ENCODE results near the gene STXBP4. TPM values are rescaled to one million over a fixed set of nuclear protein-coding genes. Genes with fewer than 3 reads are reported as not detected.

Gene STXBP4
- total RNA-seq, 2 donors from 2014 or later: 2.8 to 4.6 TPM

DNA sequence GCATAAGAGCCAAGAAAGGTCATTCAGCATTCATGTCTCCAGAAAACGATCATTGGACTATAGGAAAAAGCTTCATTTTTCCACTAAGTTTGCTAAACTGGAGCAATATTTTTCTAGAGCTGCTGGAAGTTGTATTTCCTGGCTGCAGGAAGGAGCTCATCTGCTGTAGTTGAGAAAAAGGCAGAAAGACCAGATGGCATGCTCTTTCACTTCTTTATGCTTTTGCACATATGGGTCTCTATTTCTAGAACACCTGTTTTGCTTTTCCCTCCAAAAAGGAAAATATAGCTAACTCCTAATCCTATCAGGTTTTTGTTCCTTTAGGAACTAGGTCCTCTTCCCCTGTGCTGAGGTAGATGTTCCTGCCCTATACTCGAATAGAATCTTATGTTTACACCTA is 234.3 kb downstream of the STXBP4 start:
- DNase-seq (ENCODE audit: low spot score in 2 of 2) (no peak), ATAC-seq (no peak)
- H3K36me3 Mint-ChIP-seq: peaks cover 0 to 8% of the 10 kb centered on the region in 2 donors
- peaks cover 4 to 5% of the 10 kb centered on the region in 2 donors for H3K9me3 Mint-ChIP-seq
- H3K27ac Mint-ChIP-seq: no peak overlapping the region

DNA sequence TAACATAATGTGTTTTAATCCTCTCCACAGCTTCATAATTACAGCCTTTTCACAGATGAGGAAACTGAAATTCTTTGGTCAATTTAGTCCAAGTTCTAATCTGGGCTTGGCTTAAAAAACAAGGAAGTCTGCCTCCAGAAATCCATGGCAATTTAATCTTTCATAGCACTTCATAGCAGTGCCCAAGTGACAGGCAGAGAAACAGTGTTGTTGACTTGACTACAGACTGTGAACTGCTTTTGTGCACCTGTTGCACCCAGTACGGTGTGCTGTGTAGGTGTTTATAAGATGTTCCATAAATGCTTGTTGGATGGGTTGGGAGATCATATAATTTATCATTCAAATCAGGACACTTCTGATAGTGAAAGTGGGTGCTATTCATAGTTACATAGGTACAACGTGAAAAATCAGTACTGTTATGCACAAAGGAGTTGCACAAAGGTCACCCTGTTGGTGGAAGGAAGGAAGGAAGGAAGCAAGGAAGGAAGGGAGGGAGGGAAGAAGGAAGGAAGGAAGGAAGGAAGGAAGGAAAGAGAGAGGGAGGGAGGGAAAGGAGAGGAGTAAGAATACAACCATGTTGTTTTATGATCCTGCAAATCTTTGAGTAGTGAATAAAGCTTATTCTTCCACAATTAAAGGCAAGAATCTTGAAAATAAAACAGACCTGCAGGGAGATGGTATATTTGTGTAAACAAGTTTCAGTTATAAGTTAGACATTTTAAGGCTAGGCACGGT is 239.7 kb downstream of the STXBP4 start:
- Mint-ChIP-seq H3K36me3 (peaks cover 0 to 8% of the 10 kb centered on the region in 2 donors), H3K27ac (no peak overlapping the region), H3K9me3 (peaks cover 4 to 5% of the 10 kb centered on the region in 2 donors)
- no peak for DNase-seq (ENCODE audit: low spot score in 2 of 2)
- no peak for ATAC-seq

DNA sequence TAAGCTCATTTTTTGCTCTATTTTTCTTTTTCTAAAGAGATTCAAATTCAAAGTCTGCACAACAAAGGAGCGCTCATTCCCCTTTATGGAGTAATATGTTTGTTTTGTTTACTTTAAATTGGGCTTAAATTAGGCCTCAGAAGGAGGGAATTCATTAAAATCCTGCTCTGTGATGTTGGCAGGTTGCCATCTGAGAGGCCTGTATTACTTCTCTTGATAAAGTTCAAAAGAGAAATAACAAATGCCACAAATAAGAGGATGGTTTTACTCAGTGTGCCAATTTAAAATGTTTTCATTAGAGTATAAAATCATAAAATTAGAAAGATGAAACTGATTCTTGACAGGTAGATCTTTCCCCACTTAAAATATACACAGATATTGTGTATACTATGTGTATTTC is 241.7 kb downstream of the STXBP4 start:
- H3K27ac Mint-ChIP-seq: no peak overlapping the region
- ATAC-seq: no peak
- H3K9me3 Mint-ChIP-seq: no peaks in the 10 kb centered on the region
- no peak for DNase-seq (ENCODE audit: low spot score in 2 of 2)
- H3K36me3 Mint-ChIP-seq: no peaks in the 10 kb centered on the region

DNA sequence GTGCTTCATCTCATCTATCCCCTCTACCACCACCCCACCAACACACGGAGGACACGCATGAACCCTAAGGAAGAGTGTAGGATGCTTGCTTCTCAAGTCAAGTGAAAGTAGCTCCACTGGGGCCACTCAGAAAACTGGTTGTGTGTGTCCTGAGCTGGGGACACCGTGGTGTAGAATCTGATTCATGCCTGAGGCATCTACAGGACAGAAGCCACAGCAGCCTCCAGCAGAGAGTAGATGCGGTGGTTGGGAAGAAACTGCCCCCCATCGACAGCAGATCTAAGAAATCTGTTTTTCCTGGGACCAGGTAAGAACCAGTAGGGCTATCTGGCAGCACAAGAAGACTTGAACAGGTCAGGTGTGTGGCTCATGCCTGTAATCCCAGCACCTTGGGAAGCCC is 244.3 kb downstream of the STXBP4 start:
- DNase-seq (ENCODE audit: low spot score in 2 of 2): no peak
- Mint-ChIP-seq H3K9me3 (no peaks in the 10 kb centered on the region), H3K36me3 (no peaks in the 10 kb centered on the region), H3K27ac (no peak overlapping the region)
- no peak for ATAC-seq

DNA sequence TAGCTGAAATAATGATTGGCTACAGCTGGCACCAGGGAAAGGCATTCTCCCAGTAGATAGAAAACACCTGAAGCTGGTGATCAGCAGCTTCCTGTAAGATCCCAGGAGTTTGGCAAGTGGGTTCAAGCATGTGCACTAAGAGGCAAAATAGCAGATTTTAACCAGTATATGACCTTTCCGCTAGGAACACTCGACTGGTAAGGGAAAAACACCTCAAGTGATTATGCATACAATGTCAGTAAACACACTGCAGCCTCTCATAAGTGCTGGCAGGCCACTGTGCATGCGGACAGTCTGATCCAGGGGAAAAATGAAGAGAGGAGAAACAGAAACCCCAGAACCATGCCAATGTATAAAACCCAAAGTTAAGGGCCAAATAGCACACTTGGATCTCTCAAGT is 247.1 kb downstream of the STXBP4 start:
- DNase-seq (ENCODE audit: low spot score in 2 of 2) (no peak), ATAC-seq (no peak)
- H3K27ac Mint-ChIP-seq: no peak overlapping the region
- H3K9me3 Mint-ChIP-seq: no peaks in the 10 kb centered on the region
- no peaks in the 10 kb centered on the region for H3K36me3 Mint-ChIP-seq

DNA sequence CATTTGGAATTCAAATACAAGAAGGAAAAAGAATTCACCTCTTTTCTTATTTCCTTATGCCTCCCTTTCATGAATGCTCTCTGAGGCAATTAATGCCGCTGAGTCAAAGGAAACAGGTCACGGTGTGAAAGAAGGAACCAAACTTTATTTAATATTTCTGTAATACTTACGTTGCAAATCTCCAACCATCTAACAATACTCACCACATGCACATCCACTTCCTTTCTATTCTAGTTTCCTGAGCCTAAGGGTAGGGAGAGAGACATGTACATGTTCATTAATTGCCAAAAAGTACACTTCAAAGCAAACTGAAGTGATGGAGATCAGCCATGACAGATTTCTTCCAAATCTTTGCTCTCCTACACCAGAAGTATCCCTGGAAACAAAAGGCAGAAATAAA is 248.3 kb downstream of the STXBP4 start:
- no peaks in the 10 kb centered on the region for H3K36me3 Mint-ChIP-seq
- no peak overlapping the region for H3K27ac Mint-ChIP-seq
- DNase-seq (ENCODE audit: low spot score in 2 of 2) (no peak), ATAC-seq (no peak)
- no peaks in the 10 kb centered on the region for H3K9me3 Mint-ChIP-seq

DNA sequence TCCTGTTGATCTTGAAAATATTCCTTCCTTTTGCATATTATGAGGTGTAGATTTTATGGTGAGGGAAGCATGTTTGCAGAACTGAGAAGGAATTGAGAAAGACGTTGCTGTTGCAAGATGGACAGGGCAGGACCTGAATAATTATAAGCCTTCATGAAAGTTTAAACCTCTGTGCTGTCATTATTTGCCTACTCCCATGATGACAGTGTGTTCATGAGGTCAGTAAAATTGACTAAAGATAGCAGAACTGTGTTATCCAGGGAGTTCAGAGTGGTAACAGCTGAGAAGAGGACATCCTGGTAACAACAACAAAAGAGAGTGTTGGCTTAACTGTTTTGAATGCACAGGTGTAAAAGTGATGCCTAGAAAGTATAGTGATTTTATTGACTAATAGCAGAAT is 250.9 kb downstream of the STXBP4 start:
- no peak for DNase-seq (ENCODE audit: low spot score in 2 of 2)
- H3K36me3 Mint-ChIP-seq: no peaks in the 10 kb centered on the region
- ATAC-seq: no peak
- no peak overlapping the region for H3K27ac Mint-ChIP-seq
- no peaks in the 10 kb centered on the region for H3K9me3 Mint-ChIP-seq

DNA sequence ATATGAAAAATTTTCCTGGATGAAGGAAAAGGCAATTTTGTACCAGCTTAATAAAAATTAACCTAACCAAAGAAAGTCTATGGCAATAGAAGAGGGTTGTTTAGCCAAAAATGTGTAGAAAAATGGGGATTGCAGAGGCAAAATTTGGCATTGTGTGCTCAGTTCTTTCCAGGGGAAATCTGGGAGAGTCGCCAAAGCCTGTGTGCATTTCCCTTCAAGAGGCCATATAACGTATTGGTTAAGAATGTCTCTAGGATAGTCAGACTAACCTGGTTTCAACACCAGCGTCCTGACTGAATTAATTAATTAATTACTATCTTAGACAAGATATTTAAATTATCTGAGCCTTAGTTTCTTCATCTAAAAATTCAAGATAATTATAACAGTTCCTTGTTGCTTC is 251.4 kb downstream of the STXBP4 start:
- no peaks in the 10 kb centered on the region for H3K9me3 Mint-ChIP-seq
- no peaks in the 10 kb centered on the region for H3K36me3 Mint-ChIP-seq
- H3K27ac Mint-ChIP-seq: no peak overlapping the region
- ATAC-seq (no peak), DNase-seq (ENCODE audit: low spot score in 2 of 2) (no peak)

Other genes with a start within 250 kb of the STXBP4 start
- gene TOM1L1, start 67.9 kb upstream of the STXBP4 start, total RNA-seq: 1 to 10 TPM; 1.0 to 1.7 TPM
- gene COX11, start 111 bp upstream of the STXBP4 start, total RNA-seq: 10 to 100 TPM; 30.0 to 40.5 TPM

Data from activated naive CD4-positive, alpha-beta T cell treated with anti-CD3 and anti-CD28 coated beads, Interleukin-2, amount 50 U/mL, for 72 hours (primary cell).